Naive B cell (primary cell): Measurements from ENCODE around the gene LMO2. TPM values are rescaled to one million over a fixed set of nuclear protein-coding genes. Genes with fewer than 3 reads are reported as not detected.
"Not testable (repeated sequence)": the region's sequence is repeated elsewhere in the genome, so short reads cannot be mapped to it uniquely, and the experiment has no call there.

Experiments used
- ATAC-seq, 2 donors: fragments of 150-1000 bp; cut with Tn5 transposase; 2 replicates each; pipeline ENCODE4 v1.10.0; 2021; ENCODE audit warnings: low read depth in 2 of 2, mild to moderate bottlenecking in 2 of 2, moderate library complexity in 2 of 2
- DNase-seq: peaks from one replicate; pipeline ENCODE4 v3.0.0; 2022
- H3K27ac Mint-ChIP-seq, 6 donors: one replicate each; pipeline ENCODE4 v1.8.0; 2020 to 2022; ENCODE audit warnings: mild to moderate bottlenecking in 6 of 6, mixed read lengths in 6 of 6, moderate library complexity in 5 of 6, inconsistent platforms in 2 of 6
- H3K27me3 Mint-ChIP-seq, 3 donors: one replicate each; pipeline ENCODE4 v1.8.0; 2021 to 2022; ENCODE audit warnings: mixed read lengths in 3 of 3, mild to moderate bottlenecking in 1 of 3
- H3K36me3 Mint-ChIP-seq, 2 donors: one replicate each; pipeline ENCODE4 v1.8.0; 2020 to 2022; ENCODE audit warnings: mixed read lengths in 2 of 2, inconsistent platforms in 1 of 2, mild to moderate bottlenecking in 1 of 2
- H3K4me1 Mint-ChIP-seq, 3 donors: one replicate each; pipeline ENCODE4 v1.8.0; 2020 to 2022; ENCODE audit warnings: mixed read lengths in 3 of 3, inconsistent platforms in 1 of 3, mild to moderate bottlenecking in 1 of 3, moderate library complexity in 1 of 3
- H3K4me3 Mint-ChIP-seq, 8 donors: one replicate each; pipeline ENCODE4 v1.8.0; 2020 to 2022; ENCODE audit warnings: mild to moderate bottlenecking in 8 of 8, mixed read lengths in 8 of 8, moderate library complexity in 8 of 8, inconsistent platforms in 2 of 8
- H3K9me3 Mint-ChIP-seq, 7 donors: one replicate each; pipeline ENCODE4 v1.8.0; 2020 to 2022; ENCODE audit warnings: mixed read lengths in 7 of 7, mild to moderate bottlenecking in 5 of 7, inconsistent platforms in 2 of 7, moderate library complexity in 1 of 7
- polyA plus RNA-seq, 6 donors: library from polyadenylated mRNA; unstranded; fragments of 300-500 nt; fragmentation: Illumina TruSeq; gene quantifications; one replicate each; pipeline ENCODE4 v1.2.3, GENCODE V29; 2021; ENCODE audit warnings: low read depth in 6 of 6

The LMO2 gene
- 10 to 100 TPM; 12.7 to 23.7 (median 16.1) TPM for polyA plus RNA-seq

DNA sequence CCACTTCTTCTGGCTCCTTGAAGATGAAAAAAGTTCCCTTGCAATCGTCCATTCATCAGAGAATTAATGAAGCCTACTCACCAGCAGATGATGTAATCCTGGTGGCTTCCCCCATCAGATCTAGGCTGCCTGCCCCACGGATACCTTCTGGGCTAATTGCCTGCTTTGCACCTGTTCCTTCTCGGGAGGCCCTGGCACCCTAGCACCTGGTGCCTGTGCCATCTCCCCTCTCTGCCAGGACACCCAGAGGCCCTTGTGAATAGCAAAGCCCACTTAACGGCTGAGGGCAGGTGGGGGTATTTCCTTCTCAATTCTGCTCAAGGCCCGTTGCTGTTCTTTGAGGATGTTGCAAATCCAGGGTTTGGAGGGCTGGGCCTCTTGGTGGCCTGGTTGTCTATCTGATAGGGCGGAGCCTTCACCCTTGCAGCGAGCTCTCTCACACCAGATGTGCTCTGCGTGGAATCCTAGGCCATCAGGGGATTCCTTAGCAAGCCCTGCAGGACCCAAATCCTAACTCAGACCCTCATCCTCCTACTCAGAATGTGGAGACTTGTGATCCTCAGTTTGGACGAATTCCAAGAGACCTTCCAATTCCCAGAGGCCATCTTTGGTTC lies at the start of gene LMO2:
Gene LMO2, minus strand, starts transcription at position 363 of the 614 bp plus-strand sequence. CDS start 22,360 bp downstream, outside the sequence.
- Mint-ChIP-seq H3K27me3 (peaks cover 0 to 15% (median 9%) of the 10 kb centered on the region in 3 donors), H3K27ac (peak within 1 kb of the TSS in 5 of 6 donors; percentile 90 to 98 (median 94)), H3K36me3 (no peaks in the 10 kb centered on the region), H3K4me3 (peak within 1 kb of the TSS; percentile 20 to 99 (median 91)), H3K4me1 (peaks cover 45 to 59% (median 58%) of the 10 kb centered on the region in 3 donors), H3K9me3 (peaks cover 0 to 4% (median 0%) of the 10 kb centered on the region in 7 donors)
- DNase-seq (no peak), ATAC-seq (no peak)

DNA sequence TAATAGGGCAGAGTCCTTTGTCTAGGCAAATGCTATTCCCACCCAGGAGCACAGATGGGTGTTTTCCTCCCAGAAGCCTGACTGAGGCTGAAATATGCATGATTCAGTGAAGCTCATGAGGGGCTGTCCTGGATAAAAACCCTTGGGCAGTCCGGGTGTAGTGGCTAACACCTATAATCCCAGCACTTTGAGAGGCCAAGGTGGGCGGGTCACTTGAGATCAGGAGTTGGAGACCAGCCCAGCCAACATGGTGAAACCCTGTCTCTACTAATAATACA lies 48.6 kb upstream of the LMO2 start:
- no peaks in the 10 kb centered on the region for H3K36me3 Mint-ChIP-seq
- DNase-seq, result no peak
- peaks cover 14 to 48% (median 16%) of the 10 kb centered on the region in 3 donors for H3K4me1 Mint-ChIP-seq
- no peaks in the 10 kb centered on the region for H3K9me3 Mint-ChIP-seq
- H3K27me3 Mint-ChIP-seq, result peaks cover 9 to 29% (median 22%) of the 10 kb centered on the region in 3 donors
- no peak overlapping the region for H3K27ac Mint-ChIP-seq
- H3K4me3 Mint-ChIP-seq, result no peak overlapping the region
- ATAC-seq, result no peak

DNA sequence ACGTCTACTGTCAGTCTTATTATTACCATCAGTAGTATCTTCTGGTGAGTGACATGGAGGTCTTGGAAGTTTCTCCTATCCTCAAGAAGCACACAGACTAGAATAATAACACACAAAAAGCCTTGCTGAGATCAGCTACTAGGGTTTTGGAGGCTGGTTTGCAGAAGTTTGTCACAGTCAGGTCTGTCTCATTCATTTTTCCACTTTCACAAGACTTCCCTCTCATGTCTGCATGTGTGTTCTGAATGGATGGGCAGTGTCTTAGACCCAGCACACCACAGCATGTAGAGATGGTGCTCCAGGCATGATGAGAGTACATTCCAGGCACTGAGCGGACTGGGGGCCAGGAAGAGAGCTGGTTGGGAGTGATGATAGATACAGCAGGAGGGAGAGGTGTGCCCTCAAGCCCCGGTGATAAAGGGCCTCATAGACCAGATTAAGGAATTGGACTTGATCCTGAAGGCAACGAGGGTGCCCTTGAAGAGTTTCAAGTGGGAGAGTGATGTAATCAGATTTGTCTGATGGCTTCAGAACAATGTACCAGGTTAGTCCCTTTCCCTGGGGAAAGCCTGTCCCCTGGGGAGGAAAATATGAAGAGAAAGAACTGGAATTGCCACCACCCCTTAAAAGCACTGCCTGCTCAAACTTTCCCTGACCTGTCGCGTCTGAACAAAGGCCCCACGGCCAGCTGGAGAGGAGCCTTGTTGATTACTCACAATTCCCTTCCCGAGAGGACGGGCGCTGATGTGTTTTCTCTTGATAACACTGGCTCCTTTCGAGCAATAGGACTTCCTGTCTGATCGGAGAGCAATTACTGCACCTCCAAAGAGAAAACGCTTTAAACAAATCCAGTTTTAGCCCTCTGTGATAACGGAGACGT lies 45.1 kb upstream of the LMO2 start:
- Mint-ChIP-seq H3K27ac (no peak overlapping the region), H3K9me3 (peaks cover 6 to 14% (median 12%) of the 10 kb centered on the region in 7 donors), H3K36me3 (peaks cover 9 to 11% of the 10 kb centered on the region in 2 donors), H3K4me1 (peaks cover 6 to 24% (median 7%) of the 10 kb centered on the region in 3 donors), H3K27me3 (peaks cover 18 to 41% (median 40%) of the 10 kb centered on the region in 3 donors), H3K4me3 (no peak overlapping the region)
- DNase-seq (no peak), ATAC-seq (no peak)

DNA sequence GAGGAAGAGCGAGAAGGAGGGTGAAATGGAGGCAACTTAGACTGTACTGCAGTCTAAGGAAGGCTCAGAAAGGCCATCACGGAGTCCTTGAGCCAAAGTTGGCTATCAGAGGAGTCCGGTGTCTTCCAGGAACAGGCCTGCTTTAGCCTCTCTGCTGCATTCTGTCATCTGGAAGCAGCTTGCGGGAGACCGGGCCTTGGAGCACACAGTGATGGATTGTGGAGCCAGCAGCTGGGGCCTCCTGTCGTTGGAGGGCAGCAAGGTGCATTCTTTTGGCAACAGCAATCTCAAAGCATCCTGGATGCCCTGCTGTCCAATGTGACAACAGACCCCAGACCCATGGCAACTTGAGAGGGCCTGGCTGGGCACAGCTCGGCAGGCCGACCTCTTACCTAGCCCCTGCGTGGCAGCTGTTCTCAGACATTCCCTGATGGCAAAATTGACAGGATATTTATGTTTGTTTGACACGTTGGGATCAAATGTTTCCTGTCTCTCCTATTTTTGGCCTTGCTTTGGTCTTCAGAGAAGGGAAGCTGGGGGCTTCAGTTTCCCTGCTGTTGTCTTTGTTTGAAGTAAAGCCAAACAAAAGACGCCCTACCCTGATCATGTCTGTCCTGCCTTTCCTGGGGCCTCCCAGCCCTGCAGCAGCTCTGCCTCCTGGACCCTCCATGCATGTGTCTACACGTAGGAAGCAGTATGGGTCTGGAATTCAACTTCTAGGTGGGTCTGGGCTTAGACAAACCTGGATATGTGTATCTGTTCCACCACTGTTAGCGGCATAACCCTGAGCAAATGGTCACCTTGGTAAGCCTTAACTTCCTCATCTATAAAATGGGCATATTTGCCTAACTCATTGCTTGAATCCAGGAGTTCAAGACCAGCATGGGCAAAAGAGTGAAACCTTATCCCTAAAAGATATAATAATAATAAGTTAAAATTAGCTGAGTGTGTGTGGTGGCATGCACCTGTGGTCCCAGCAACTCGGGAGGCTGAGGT lies 43.9 kb upstream of the LMO2 start:
- ATAC-seq (no peak), DNase-seq (no peak)
- H3K4me1 Mint-ChIP-seq, result peaks cover 0 to 17% (median 7%) of the 10 kb centered on the region in 3 donors
- peaks cover 18 to 47% (median 45%) of the 10 kb centered on the region in 3 donors for H3K27me3 Mint-ChIP-seq
- H3K27ac Mint-ChIP-seq, result peak overlapping the region in 1 of 6 donors; percentile 67
- H3K36me3 Mint-ChIP-seq, result peaks cover 16 to 20% of the 10 kb centered on the region in 2 donors
- peaks cover 13 to 26% (median 22%) of the 10 kb centered on the region in 7 donors for H3K9me3 Mint-ChIP-seq
- H3K4me3 Mint-ChIP-seq, result no peak overlapping the region

- Mint-ChIP-seq H3K4me1 (peaks cover 3 to 16% (median 11%) of the 10 kb centered on the region in 3 donors), H3K27ac (peak overlapping the region in 2 of 6 donors; percentile 5 to 67), H3K9me3 (peaks cover 13 to 30% (median 22%) of the 10 kb centered on the region in 7 donors), H3K27me3 (peaks cover 18 to 47% (median 45%) of the 10 kb centered on the region in 3 donors), H3K4me3 (peak overlapping the region in 1 of 8 donors; percentile 48), H3K36me3 (peaks cover 16 to 20% of the 10 kb centered on the region in 2 donors)
- ATAC-seq (no peak), DNase-seq (no peak)
These were observed 43.1 kb upstream of the LMO2 start for GRCh38 chr11:33935005-33935404.

DNA sequence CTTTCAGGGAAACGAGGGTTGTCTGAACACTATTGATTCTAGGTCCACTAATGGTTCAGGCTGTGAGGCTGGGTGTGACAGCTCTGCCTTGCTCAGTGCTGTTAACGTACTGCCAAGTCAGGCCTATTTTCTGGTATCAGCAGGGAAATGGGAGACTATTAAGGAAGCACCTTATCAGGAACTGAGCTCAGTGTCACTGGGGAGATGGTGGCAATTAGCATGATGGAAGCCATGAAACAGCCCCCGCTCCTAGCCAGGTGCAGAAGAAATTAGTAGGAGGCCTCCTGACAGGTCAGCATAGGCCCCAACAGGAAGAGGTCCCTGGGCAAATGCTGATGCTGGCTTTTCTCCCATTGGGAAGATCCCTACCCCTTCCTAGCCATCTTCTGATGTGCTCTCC lies 42.6 kb upstream of the LMO2 start:
- H3K27me3 Mint-ChIP-seq, result peaks cover 18 to 47% (median 45%) of the 10 kb centered on the region in 3 donors
- no peak for ATAC-seq
- peaks cover 6 to 15% (median 12%) of the 10 kb centered on the region in 3 donors for H3K4me1 Mint-ChIP-seq
- H3K36me3 Mint-ChIP-seq, result peaks cover 16 to 20% of the 10 kb centered on the region in 2 donors
- no peak for DNase-seq
- H3K27ac Mint-ChIP-seq, result no peak overlapping the region
- H3K4me3 Mint-ChIP-seq, result no peak overlapping the region
- H3K9me3 Mint-ChIP-seq, result peaks cover 13 to 30% (median 22%) of the 10 kb centered on the region in 7 donors

DNA sequence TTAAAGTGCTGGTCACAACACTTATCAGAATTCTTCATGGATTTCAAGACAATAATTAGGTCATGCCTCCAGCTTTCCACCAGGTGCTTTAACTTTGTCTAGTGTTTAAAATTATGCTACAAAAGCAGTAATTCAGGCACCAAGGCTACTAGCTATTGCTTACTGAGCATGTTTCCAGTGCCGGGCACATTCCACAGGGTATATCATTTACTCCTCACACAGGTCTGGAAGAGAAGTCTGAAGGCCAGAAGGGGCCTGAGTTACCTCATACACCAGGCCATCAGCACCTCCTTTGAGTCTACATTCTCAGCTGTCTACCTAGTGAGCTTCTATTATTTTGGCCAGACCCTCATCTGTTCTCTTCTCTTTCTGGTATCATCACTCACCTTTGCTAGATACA lies 41.7 kb upstream of the LMO2 start:
- H3K27me3 Mint-ChIP-seq, result peaks cover 18 to 49% (median 40%) of the 10 kb centered on the region in 3 donors
- no peak for DNase-seq
- no peak for ATAC-seq
- H3K9me3 Mint-ChIP-seq, result peaks cover 13 to 30% (median 22%) of the 10 kb centered on the region in 7 donors
- H3K36me3 Mint-ChIP-seq, result peaks cover 16 to 20% of the 10 kb centered on the region in 2 donors
- H3K4me1 Mint-ChIP-seq, result peaks cover 6 to 15% (median 12%) of the 10 kb centered on the region in 3 donors
- no peak overlapping the region for H3K4me3 Mint-ChIP-seq
- peak overlapping the region in 1 of 6 donors; percentile 27 for H3K27ac Mint-ChIP-seq

DNA sequence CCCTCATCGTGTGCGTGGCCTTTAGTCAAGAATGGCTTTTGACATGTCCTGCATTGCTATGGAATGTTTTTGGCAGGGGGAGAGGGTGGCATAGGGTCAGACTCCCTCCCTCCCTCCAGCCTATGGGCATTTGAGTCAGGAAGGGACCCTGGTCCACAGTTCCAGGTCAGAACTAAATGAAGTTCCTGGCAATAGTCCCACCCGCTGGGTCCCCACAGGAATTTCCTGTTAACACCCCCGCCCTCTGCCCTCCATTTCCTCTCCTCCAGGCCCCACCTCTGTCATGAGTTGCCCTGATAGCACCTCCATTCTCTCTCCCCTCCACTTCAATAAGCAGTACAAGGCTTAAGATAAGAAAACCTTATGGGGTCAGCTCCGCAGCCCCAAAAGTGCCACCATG lies 40.8 kb upstream of the LMO2 start:
- Mint-ChIP-seq H3K27ac (no peak overlapping the region), H3K4me3 (no peak overlapping the region), H3K27me3 (peaks cover 18 to 44% (median 33%) of the 10 kb centered on the region in 3 donors)

DNA sequence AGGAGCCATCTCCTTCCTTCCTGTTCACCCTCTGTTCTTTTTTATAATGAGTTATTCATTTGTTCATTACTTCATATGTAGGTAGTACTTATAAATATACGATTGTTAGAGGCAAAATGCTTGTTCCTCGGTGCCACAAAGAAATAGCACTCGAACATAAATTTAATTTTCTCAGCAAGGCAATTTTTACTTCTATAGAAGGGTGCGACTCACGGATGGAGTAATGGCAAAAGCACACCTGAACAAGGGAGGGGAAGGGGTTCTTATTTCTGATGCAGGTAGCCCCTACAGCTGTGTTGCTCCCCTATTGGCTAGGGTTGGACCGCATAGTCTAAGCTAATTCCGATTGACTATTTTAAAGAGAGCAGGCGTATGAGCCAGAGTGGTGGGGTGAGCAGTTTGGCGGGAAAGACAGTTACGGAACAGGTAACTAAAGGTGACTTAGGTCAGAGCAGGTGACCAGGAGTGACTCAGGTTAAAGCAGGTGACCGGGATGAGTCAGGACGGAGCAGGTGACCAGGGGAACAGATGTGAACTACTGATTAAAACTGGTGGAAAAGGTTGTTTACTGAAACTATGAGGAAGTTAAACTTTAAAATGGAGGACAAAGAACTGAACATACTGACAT lies 40.0 kb upstream of the LMO2 start:
- not testable (repeated sequence) for H3K4me3 Mint-ChIP-seq, DNase-seq, ATAC-seq, H3K27ac Mint-ChIP-seq, H3K4me1 Mint-ChIP-seq
- peaks cover 13 to 30% (median 22%) of the 10 kb centered on the region in 7 donors for H3K9me3 Mint-ChIP-seq
- H3K36me3 Mint-ChIP-seq, result peaks cover 16 to 20% of the 10 kb centered on the region in 2 donors
- peaks cover 13 to 43% (median 25%) of the 10 kb centered on the region in 3 donors for H3K27me3 Mint-ChIP-seq

More for the DNA sequence above, 40.8 kb upstream of the LMO2 start:
- Mint-ChIP-seq H3K9me3 (peaks cover 13 to 30% (median 22%) of the 10 kb centered on the region in 7 donors), H3K36me3 (peaks cover 16 to 20% of the 10 kb centered on the region in 2 donors), H3K4me1 (peaks cover 6 to 15% (median 12%) of the 10 kb centered on the region in 3 donors)
- ATAC-seq (no peak), DNase-seq (no peak)

GRCh38 chr11:33931067-33931466 lies 39.2 kb upstream of the LMO2 start:
- Mint-ChIP-seq H3K27me3 (peaks cover 9 to 45% (median 24%) of the 10 kb centered on the region in 3 donors), H3K27ac (peak overlapping the region in 1 of 6 donors; percentile 28), H3K9me3 (peaks cover 13 to 30% (median 22%) of the 10 kb centered on the region in 7 donors), H3K4me3 (peak overlapping the region in 2 of 8 donors; percentile 20 to 47), H3K4me1 (peaks cover 6% of the 10 kb centered on the region in 3 donors), H3K36me3 (peaks cover 16 to 20% of the 10 kb centered on the region in 2 donors)
- ATAC-seq (no peak), DNase-seq (no peak)

- no peak for ATAC-seq
- Mint-ChIP-seq H3K4me3 (peak overlapping the region in 2 of 8 donors; percentile 10 to 16), H3K27ac (peak overlapping the region in 1 of 6 donors; percentile 47), H3K36me3 (peaks cover 16 to 20% of the 10 kb centered on the region in 2 donors), H3K27me3 (peaks cover 14 to 51% (median 25%) of the 10 kb centered on the region in 3 donors), H3K4me1 (peaks cover 6% of the 10 kb centered on the region in 3 donors), H3K9me3 (peaks cover 13 to 30% (median 22%) of the 10 kb centered on the region in 7 donors)
- no peak for DNase-seq
These were observed 38.6 kb upstream of the LMO2 start for GRCh38 chr11:33930317-33931021.
